Measurements from ENCODE around the gene MINPP1.
A peak's percentile ranks its signal among the peaks of the same experiment; 100 is the strongest.

MINPP1 gene

GRCh38 chr10:87505366-87506111 lies 846 bp downstream of the MINPP1 start:
- DNase-seq (ENCODE audit: low spot score in 2 of 2), result peak; percentile 28 to 34
- Mint-ChIP-seq H3K36me3 (no peaks in the 10 kb centered on the region), H3K4me1 (peaks cover 7% of the 10 kb centered on the region), H3K27ac (peak overlapping the region; percentile 45), H3K9me3 (no peaks in the 10 kb centered on the region), H3K27me3 (peaks cover 4% of the 10 kb centered on the region), H3K4me3 (peak overlapping the region; percentile 91)
- ATAC-seq (ENCODE audit: low read depth), result peak; percentile 65

GRCh38 chr10:87506956-87507355 lies 2.3 kb downstream of the MINPP1 start:
- H3K9me3 Mint-ChIP-seq, result no peaks in the 10 kb centered on the region
- peaks cover 3% of the 10 kb centered on the region for H3K27me3 Mint-ChIP-seq
- no peak overlapping the region for H3K4me3 Mint-ChIP-seq
- DNase-seq (ENCODE audit: low spot score in 2 of 2) (no peak), ATAC-seq (ENCODE audit: low read depth) (no peak)
- H3K27ac Mint-ChIP-seq, result no peak overlapping the region
- H3K36me3 Mint-ChIP-seq, result peaks cover 5% of the 10 kb centered on the region
- H3K4me1 Mint-ChIP-seq, result peaks cover 7% of the 10 kb centered on the region

- DNase-seq (ENCODE audit: low spot score in 2 of 2), result no peak
- no peak for ATAC-seq (ENCODE audit: low read depth)
- peaks cover 11% of the 10 kb centered on the region for H3K4me1 Mint-ChIP-seq
- H3K36me3 Mint-ChIP-seq, result peaks cover 9% of the 10 kb centered on the region
- no peak overlapping the region for H3K27ac Mint-ChIP-seq
- H3K27me3 Mint-ChIP-seq, result no peaks in the 10 kb centered on the region
- H3K4me3 Mint-ChIP-seq, result no peak overlapping the region
- H3K9me3 Mint-ChIP-seq, result no peaks in the 10 kb centered on the region
These were observed 3.3 kb downstream of the MINPP1 start for GRCh38 chr10:87507879-87508483.

- no peak overlapping the region for H3K27ac Mint-ChIP-seq
- DNase-seq (ENCODE audit: low spot score in 2 of 2) (no peak), ATAC-seq (ENCODE audit: low read depth) (no peak)
- H3K4me1 Mint-ChIP-seq, result peaks cover 11% of the 10 kb centered on the region
- H3K36me3 Mint-ChIP-seq, result peaks cover 10% of the 10 kb centered on the region
- no peaks in the 10 kb centered on the region for H3K27me3 Mint-ChIP-seq
- no peak overlapping the region for H3K4me3 Mint-ChIP-seq
- no peaks in the 10 kb centered on the region for H3K9me3 Mint-ChIP-seq
These were observed 4.1 kb downstream of the MINPP1 start for GRCh38 chr10:87508837-87509236.

GRCh38 chr10:87510025-87510424 lies 5.3 kb downstream of the MINPP1 start:
- Mint-ChIP-seq H3K4me1 (peaks cover 11% of the 10 kb centered on the region), H3K27ac (no peak overlapping the region), H3K36me3 (peaks cover 15% of the 10 kb centered on the region), H3K9me3 (no peaks in the 10 kb centered on the region), H3K4me3 (no peak overlapping the region), H3K27me3 (no peaks in the 10 kb centered on the region)
- no peak for ATAC-seq (ENCODE audit: low read depth)
- no peak for DNase-seq (ENCODE audit: low spot score in 2 of 2)

- H3K27ac Mint-ChIP-seq, result no peak overlapping the region
- H3K27me3 Mint-ChIP-seq, result no peaks in the 10 kb centered on the region
- no peaks in the 10 kb centered on the region for H3K9me3 Mint-ChIP-seq
- H3K4me1 Mint-ChIP-seq, result peaks cover 4% of the 10 kb centered on the region
- no peak overlapping the region for H3K4me3 Mint-ChIP-seq
- ATAC-seq (ENCODE audit: low read depth) (no peak), DNase-seq (ENCODE audit: low spot score in 2 of 2) (no peak)
- H3K36me3 Mint-ChIP-seq, result peaks cover 22% of the 10 kb centered on the region
These were observed 6.8 kb downstream of the MINPP1 start for GRCh38 chr10:87511526-87511925.

- Mint-ChIP-seq H3K27ac (no peak overlapping the region), H3K4me3 (no peak overlapping the region), H3K36me3 (peaks cover 31% of the 10 kb centered on the region), H3K27me3 (no peaks in the 10 kb centered on the region), H3K4me1 (no peaks in the 10 kb centered on the region), H3K9me3 (peaks cover 4% of the 10 kb centered on the region)
- ATAC-seq (ENCODE audit: low read depth) (no peak), DNase-seq (ENCODE audit: low spot score in 2 of 2) (no peak)
These were observed 14.2 kb downstream of the MINPP1 start for GRCh38 chr10:87518937-87519336.

GRCh38 chr10:87519582-87519981 lies 14.9 kb downstream of the MINPP1 start:
- H3K4me3 Mint-ChIP-seq, result no peak overlapping the region
- no peaks in the 10 kb centered on the region for H3K27me3 Mint-ChIP-seq
- ATAC-seq (ENCODE audit: low read depth) (no peak), DNase-seq (ENCODE audit: low spot score in 2 of 2) (no peak)
- peaks cover 4% of the 10 kb centered on the region for H3K9me3 Mint-ChIP-seq
- H3K36me3 Mint-ChIP-seq, result peaks cover 32% of the 10 kb centered on the region
- no peaks in the 10 kb centered on the region for H3K4me1 Mint-ChIP-seq
- H3K27ac Mint-ChIP-seq, result no peak overlapping the region

GRCh38 chr10:87523731-87524130 lies 19.0 kb downstream of the MINPP1 start:
- peaks cover 44% of the 10 kb centered on the region for H3K36me3 Mint-ChIP-seq
- ATAC-seq (ENCODE audit: low read depth) (no peak), DNase-seq (ENCODE audit: low spot score in 2 of 2) (no peak)
- H3K27me3 Mint-ChIP-seq, result no peaks in the 10 kb centered on the region
- no peaks in the 10 kb centered on the region for H3K4me1 Mint-ChIP-seq
- no peak overlapping the region for H3K27ac Mint-ChIP-seq
- H3K9me3 Mint-ChIP-seq, result peaks cover 4% of the 10 kb centered on the region
- no peak overlapping the region for H3K4me3 Mint-ChIP-seq

- no peak for ATAC-seq (ENCODE audit: low read depth)
- DNase-seq (ENCODE audit: low spot score in 2 of 2), result no peak
- Mint-ChIP-seq H3K36me3 (peaks cover 46% of the 10 kb centered on the region), H3K27me3 (no peaks in the 10 kb centered on the region), H3K4me1 (no peaks in the 10 kb centered on the region), H3K9me3 (peaks cover 4% of the 10 kb centered on the region), H3K27ac (no peak overlapping the region), H3K4me3 (no peak overlapping the region)
These were observed 19.6 kb downstream of the MINPP1 start for GRCh38 chr10:87524296-87524695.

- H3K9me3 Mint-ChIP-seq, result peaks cover 2% of the 10 kb centered on the region
- H3K36me3 Mint-ChIP-seq, result peaks cover 28% of the 10 kb centered on the region
- no peak overlapping the region for H3K27ac Mint-ChIP-seq
- ATAC-seq (ENCODE audit: low read depth) (no peak), DNase-seq (ENCODE audit: low spot score in 2 of 2) (no peak)
- H3K4me3 Mint-ChIP-seq, result no peak overlapping the region
- peaks cover 2% of the 10 kb centered on the region for H3K4me1 Mint-ChIP-seq
- no peaks in the 10 kb centered on the region for H3K27me3 Mint-ChIP-seq
These were observed 27.4 kb downstream of the MINPP1 start for GRCh38 chr10:87531908-87532622.

- DNase-seq (ENCODE audit: low spot score in 2 of 2), result no peak
- ATAC-seq (ENCODE audit: low read depth), result no peak
- no peak overlapping the region for H3K27ac Mint-ChIP-seq
- no peak overlapping the region for H3K4me3 Mint-ChIP-seq
- peaks cover 5% of the 10 kb centered on the region for H3K4me1 Mint-ChIP-seq
- H3K36me3 Mint-ChIP-seq, result peaks cover 23% of the 10 kb centered on the region
- peaks cover 1% of the 10 kb centered on the region for H3K9me3 Mint-ChIP-seq
- no peaks in the 10 kb centered on the region for H3K27me3 Mint-ChIP-seq
These were observed 28.0 kb downstream of the MINPP1 start for GRCh38 chr10:87532696-87533095.

GRCh38 chr10:87534173-87534858 lies 29.6 kb downstream of the MINPP1 start:
- no peaks in the 10 kb centered on the region for H3K27me3 Mint-ChIP-seq
- H3K9me3 Mint-ChIP-seq, result peaks cover 1% of the 10 kb centered on the region
- peaks cover 20% of the 10 kb centered on the region for H3K36me3 Mint-ChIP-seq
- no peak for DNase-seq (ENCODE audit: low spot score in 2 of 2)
- peaks cover 9% of the 10 kb centered on the region for H3K4me1 Mint-ChIP-seq
- H3K27ac Mint-ChIP-seq, result no peak overlapping the region
- ATAC-seq (ENCODE audit: low read depth), result no peak
- H3K4me3 Mint-ChIP-seq, result no peak overlapping the region
